ENCODE results near the gene PRDM16.

- TF ChIP-seq POLR2A (IDR thresholded peaks at IDR 0.05; ENCODE audit: low read length) (no peak), GATA1 (IDR thresholded peaks at IDR 0.05; ENCODE audit: low read depth, low read length) (no peak)
Observed at GRCh38 chr1:3315399-3316339, 246.7 kb downstream of the PRDM16 start.

All from erythroblast (primary cell).